Fibroblast of skin of scalp (primary cell): ENCODE results near the gene QRSL1.
A peak's percentile ranks its signal among the peaks of the same experiment; 100 is the strongest.
"Not testable (repeated sequence)": the region's sequence is repeated elsewhere in the genome, so short reads cannot be mapped to it uniquely, and the experiment has no call there.

Source experiments
- DNase-seq: peaks from one replicate; pipeline ENCODE4 v3.0.0-alpha.2; 2013

The QRSL1 gene

DNA sequence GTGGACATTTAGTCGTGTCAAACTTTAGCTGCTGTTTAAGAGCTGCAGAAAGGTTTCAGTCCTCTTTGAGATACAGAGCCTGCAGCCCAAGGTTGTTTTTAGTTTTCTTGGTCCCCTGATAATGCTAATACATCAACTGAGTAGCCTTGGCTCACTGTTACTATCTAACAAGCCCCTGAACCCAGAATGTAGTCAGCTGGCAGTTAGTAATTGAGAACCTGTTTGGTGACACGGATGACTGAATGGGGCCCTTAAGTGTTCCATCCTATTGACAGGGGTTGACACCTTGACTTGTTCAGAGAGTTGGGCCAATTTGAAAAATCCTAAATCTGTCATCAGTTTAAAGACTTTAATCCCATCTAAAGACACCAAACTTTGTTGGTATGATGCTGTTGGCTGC lies 2.9 kb upstream of the QRSL1 start:
- no peak for DNase-seq

DNA sequence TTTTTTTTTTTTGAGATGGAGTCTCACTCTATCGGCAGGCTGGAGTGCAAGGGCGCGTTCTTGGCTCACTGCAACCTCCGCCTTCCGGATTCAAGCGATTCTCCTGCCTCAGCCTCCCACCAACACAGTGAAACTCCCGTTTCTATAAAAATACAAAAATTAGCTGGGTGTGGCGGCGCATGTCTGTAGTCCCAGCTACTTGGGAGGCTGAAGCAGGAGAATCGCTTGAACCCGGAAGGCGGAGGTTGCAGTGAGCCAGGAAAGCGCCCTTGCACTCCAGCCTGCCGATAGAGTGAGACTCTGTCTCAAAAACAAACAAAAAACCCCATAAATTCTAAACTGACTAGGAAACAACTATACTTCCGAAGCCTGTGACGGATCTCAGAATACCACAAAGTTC lies 1.6 kb upstream of the QRSL1 start:
- not testable (repeated sequence) for DNase-seq

DNA sequence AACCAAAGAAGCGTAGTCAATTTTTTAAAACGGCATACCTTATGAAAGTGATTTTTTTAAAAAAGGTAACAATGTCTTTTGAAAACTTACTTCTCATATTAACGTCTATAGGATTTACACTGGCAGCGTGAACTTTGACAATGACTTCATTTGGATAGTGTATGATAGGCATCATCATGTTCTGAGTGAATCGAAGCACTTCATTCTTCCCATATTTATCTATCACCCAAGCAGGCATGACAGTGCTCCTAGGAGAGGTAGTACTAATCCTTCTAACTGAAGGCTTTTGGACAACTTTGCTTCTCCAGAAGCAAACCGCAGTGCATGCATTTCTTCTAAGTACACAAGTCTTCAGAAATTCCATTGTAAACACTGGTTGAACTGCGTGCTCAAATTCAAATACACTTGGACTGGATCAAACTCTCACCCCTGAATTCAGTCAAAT lies 698 bp upstream of the QRSL1 start:
- no peak for DNase-seq

DNA sequence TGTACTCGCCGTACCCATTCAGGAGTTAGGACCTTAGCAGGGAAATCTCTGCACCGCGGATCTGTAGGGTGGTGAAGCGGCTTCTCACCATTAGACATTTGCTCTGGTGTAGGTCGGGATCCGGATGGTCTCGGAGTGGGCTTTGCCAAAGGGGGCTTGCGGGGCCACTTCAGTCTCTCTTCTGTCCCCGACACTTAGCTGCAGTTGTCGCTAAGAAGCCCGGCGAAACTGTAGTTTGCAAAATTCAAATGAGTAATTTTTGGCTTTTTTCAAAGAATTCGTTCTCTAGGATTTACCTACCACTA lies 433 bp downstream of the QRSL1 start:
- DNase-seq, result no peak

DNA sequence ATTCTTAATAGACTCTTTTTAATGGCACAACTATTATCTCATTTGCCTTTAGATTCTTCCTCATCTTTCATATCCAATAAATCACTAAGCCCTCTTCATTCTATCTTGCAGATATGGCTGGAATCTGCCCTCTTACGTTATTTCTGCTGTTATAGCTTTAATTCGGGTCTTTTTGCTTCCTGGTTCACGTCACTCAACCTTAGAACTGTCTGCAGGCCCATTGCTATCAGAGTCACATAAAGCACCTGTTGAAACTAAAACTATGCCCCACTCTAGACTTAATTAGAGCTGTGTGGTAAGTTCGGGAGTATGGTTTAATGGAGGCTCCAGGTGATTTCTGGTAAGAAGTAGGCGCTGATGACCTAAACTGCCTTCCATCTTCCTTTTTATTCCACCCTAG lies 988 bp downstream of the QRSL1 start:
- DNase-seq, result no peak

DNA sequence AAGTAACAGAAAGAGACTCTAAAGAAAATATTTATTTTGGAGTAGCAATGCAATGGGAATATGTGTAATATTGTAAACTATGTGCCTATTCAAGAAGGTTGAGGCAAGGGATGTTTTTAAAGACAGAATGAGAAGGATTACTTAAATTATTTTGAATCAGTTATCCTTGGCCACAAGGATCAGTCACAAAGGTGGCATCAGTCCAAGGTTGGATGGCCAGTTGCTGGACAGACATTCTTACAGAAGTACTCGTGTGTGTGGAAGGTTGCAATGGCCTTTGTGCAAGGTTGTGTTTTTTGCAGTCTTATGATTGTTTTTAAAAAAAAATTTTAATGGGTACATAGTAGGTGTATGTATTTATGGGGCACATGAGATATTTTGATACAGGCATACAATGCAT lies 2.0 kb downstream of the QRSL1 start:
- DNase-seq, result peak; percentile 46

DNA sequence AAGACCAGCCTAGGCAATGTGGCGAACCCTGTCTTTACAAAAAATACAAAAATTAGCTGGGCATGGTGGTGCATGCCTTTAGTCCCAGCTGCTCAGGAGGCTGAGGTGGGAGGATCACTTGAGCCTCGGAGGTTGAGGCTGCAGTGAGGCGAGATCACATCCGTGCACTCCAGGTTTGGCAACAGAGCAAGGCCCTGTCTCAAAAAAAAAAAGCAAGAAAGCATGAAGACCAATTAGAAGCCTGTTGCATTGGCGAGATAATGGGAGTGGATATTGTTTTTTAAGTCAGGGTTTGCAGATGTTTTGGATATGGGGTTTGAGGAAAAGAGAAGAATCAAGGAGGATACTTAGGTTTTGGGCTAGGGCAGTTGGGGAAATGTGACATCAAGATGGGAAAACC lies 5.2 kb downstream of the QRSL1 start:
- no peak for DNase-seq

DNA sequence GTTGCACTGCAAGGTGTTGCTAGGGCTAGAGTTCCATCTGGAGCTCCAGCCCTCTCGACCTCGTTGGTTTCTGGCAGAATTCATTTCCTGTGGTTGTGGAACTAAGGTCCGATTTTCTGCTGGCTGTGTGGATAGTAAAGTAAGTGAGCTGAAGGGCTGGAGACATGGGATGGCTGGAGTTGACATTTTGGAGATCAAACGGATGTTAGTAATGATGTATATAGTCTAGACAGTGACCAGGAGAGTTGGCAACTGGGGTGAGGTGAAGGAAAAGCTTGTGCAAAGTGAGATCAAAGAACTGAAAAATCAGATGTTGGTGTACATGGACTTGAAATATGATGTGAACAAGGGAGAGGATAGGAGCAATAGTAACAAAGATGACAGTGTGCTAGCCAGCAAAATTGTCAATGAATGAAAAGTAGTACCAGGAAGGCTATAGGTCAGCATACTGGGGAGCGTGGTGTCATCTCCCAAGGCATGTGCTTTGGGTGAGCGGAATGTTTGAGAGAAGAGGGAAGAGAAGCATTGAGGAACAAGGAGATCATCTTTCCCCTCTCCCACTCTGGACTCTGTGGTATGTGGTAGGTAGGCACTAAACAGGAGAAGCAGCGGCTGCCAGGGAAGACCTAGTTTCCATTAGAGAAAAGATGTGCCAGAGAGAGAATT lies 7.8 kb downstream of the QRSL1 start:
- no peak for DNase-seq

DNA sequence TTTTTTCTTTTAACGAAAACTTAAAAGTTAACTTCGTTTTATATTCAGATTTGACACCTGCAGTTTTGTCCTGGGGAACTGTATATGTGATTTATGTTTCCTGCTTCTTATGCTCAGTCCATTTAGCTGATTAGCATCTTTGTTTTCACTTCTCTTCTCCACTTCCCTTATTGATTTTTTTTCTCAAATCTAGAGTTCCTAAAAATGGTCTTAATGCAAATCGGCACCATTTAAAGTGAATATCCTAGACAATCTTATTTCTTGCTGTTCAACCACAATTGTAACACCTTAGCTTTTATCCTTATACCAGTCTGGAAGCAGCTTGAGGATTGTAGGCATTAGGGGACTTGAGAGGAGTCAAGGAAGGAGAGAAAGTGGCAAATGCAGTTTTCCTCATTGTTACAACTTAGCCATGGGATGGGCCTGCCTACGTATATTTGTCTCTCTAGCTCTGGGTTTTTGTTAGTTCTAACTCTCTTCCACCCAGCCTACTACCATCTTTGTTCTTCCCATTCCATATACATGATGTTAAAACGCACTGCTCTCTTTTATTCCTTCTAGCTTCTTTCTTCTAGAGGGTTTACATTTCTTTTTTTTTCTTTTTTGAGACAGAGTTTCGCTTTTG lies 8.5 kb downstream of the QRSL1 start:
- DNase-seq, result no peak

DNA sequence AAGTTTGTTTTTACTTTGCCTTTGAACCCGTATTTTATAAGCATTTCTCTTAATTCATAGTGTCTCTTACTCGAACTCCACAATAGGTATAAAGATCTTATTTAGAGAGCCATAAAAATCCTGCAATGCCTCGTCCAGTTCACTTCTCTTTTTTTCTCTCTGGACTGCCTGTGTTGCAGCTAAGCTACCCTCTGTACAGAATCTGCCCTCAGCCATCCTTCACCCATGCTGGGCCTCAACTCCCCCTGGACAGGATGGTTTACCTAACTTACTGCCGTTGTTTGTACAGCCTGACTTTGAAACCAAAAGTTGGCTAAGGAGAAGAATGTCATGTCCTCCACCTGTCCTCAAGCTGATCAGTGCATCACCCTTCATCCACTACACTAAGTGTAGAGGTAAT lies 10.4 kb downstream of the QRSL1 start:
- no peak for DNase-seq

DNA sequence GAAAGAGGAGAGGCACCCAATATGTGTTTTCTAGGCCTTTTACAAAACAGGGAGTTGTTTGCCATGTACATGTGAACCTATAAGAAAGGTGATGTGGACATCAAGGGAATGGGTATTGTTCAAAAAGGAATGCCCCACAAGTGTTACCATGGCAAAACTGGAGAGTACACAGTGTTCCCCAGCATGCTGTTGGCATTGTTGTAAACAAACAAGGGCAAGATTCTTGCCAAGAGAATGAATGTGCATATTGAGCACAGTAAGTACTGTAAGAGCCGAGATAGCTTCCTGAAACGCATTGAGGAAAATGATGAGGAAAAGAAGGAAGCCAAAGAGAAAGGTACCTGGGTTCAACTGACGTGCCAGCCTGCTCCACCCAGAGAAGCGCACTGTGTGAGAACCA lies 13.1 kb downstream of the QRSL1 start:
- no peak for DNase-seq

DNA sequence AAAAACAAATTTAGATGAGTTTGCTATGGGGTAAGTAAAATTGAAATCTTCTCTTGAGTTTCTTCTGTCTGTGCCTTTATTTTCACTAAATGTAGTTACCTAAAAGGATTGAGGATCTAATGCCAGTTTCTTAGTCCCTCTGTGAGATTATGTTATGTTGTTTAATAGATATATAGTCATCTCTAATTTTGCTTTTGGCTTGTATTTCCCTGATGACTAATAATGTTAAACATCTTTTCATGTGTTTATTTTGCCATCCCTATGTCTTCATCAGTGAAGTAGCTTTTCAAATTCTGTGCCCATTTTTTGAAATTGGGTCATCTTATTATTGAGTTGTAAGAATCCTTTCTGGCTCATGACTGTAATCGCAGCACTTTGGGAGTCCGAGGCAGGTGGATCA lies 13.7 kb downstream of the QRSL1 start:
- DNase-seq, result peak; percentile 12

DNA sequence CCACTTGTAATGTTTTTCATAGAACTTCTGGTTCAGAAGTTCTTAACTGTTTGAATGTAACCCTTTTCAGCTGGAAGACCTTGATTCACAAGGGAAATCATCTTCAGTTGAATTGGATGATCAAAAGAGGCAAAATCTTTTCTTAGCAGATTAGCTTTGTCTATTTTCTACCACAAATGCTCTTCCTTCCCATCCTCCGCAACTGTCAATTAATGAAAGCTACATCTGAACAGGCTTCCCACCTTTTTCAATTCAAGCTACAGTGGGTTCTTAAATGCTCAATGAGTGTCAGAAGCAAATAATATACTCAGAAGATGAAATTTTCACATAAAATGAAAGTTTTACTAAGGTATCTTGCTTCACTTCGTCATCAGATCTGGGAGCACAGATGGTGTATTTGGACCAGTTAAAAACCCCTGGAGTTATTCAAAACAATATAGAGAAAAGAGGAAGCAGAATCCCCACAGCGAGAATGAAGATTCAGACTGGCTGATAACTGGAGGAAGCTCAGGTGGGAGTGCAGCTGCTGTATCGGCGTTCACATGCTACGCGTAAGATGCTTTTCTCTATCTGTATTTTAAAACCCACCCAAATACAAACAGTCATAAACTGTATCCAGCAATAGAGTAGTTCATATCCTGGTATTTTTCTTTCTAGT lies 19.4 kb downstream of the QRSL1 start:
- no peak for DNase-seq

DNA sequence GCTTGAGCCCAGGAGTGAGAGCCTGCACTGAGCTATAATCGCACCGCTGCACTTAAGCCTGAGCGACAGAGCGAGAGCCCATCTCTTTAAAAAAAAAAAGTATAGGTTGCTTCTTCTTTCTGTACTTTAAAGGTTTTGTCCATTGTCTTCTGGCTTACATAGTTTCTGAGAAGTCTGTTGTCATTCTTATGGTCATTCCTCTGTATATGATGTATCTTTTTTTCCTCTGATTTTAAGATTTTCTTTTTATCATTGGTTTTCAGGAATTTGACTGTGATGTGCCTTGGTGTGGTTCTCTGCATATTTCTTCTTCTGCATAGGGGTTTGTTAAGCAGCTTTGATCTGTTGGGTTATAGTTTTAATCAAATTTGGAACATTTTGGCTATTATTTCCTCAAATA lies 29.1 kb downstream of the QRSL1 start:
- DNase-seq, result no peak

DNA sequence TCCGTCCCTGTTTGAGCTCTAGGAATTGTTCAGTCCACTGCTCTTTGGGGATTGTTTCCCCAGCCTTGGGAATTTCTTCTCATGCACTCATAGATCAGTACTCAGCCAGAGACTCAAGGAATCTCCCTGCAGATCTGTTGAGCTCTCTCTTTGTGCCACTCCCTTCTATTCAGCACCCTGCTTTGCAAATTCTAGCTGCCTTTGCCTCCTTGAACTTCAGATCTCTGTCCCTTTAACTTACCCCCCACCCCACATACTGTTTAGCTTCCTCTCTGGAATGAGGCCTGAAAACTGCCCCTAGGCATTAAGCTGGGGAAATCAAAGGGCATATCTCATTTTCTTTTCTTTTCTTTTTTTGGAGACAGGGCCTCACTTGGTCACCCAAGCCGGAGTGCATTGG lies 30.5 kb downstream of the QRSL1 start:
- no peak for DNase-seq

DNA sequence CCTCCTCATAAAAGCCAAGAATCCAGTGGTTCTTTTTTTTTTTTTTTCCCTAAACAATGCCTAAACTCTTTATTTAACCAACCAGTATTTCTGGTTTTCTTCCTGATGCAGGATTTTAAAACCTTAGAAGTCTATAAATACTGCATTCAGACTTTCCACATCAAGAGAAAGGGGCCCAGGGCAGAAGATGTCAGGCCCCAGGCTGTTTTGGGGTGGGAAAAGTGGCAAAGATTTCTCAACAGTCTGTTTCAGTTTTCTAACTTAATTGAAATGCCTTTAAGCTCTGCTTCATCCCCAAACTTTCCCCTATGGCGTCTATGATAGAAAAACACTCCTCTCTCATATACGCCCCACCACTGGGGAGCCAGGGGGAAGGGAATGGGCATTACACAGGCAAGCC lies 33.1 kb downstream of the QRSL1 start:
- DNase-seq, result no peak

DNA sequence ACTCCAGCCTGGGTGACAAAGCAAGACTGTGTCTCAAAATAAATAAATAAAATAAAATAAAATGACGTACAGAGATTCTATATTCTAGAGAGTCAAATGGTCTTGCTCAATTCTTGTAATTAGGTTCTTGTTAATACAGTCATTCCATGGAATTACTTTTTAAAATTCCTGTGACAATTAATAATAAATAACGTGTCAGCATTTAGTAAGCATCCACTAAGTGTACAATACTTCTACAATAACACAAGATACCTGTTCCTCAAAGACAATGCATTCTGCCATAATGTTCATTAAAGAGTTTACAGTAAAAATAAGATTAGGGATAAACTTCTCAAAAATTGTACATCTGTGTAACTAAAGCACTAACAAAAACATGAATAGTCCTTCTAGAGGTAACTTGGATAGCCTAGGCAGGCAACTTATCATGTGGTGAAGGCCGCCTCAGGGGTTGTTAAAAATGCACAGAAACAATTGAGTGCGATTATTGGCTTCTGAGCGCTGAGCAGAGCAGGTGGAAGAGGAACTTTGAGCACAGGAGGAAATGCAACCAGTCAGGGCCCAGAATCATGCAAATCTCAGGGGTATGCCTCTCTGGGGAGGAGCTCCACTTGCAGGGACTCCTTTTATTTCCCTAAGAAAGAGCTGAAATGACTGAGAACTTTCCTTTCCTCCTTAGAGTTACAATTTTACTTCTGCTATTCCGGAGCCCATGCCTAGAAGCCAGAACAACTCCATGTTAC lies 37.1 kb downstream of the QRSL1 start:
- DNase-seq, result no peak

DNA sequence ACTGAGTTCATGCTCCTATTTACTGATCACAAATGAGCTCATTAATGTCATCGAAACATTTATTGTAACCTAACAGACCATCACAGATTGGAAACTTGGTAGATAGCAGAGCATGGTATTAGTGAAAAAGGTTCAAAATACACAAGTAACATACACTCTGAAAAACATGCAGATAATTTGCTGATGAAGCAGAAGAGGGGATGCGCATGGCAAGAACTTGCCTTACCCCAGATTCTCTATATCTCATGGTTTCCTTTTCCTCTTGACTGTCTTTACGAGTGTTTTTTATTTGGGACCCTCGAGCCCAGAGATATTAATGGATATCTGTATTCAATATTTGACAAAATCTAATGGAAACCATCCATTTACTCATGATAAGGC lies 37.6 kb downstream of the QRSL1 start:
- DNase-seq, result no peak

DNA sequence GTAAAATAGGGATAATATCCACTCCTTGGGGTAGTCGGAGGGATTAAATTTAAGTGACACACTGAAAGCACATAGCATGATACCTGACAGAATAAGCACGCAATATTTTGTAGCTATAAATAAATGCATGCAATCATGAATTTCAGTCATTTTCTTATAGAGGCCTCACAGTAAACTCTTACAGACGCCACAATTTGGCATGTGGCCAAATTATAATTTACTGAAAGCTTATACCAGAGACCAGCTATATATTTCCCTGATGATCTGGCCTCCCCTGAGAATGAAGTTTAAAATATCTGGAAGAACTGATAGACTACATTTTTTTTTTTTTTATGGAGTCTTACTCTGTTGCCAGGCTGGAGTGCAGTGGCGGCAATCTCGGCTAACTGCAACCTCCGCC lies 40.9 kb downstream of the QRSL1 start:
- DNase-seq, result no peak

DNA sequence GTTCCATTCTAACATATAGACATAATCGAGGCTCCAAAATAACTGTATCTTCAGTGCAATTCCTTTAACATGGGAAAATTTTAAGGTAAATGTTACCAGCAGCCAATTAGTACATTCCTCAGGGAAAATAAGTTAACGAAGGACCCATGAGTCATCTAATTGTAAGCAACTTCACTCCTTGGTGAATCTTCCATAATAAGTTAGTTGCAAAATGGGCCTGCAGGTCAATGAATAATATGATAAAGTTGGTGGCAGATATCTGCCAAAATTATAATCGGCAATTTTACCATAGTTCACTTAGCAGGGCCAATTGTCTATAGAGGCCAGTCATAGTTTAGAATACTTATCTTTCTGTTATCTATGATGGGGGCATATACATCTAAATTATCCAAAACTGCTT lies 42.3 kb downstream of the QRSL1 start:
- DNase-seq, result no peak

DNA sequence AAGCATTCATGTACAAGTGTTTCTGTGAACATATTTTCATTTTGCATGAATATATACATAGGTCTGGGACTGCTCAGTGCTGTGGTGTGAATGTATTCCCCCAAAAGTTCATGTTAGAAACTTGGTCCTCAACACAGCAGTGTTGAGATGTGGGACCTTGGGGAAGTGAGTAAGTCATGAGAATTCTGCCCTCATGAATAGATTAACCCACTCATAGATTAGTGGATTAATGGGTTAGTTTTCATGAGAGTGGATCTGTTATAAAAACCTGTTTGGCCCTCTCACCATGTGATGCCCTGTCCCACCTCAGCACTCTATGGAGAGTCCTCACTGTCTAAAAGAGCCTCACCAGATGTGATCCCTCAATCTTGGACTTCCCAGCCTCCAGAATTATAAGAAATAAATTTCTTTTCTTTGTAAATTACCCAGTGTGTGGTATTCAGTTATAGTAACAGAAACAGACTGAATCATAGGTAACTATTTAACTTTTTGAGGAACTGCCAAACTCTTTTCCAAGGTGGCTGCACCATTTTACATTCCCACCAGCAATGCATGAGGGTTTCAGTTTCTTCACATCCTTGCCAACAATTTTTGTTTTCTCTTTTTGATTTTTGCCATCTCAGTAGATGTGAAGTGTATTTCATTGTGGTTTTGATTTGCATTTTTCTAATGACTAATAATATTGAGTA lies 45.3 kb downstream of the QRSL1 start:
- no peak for DNase-seq

DNA sequence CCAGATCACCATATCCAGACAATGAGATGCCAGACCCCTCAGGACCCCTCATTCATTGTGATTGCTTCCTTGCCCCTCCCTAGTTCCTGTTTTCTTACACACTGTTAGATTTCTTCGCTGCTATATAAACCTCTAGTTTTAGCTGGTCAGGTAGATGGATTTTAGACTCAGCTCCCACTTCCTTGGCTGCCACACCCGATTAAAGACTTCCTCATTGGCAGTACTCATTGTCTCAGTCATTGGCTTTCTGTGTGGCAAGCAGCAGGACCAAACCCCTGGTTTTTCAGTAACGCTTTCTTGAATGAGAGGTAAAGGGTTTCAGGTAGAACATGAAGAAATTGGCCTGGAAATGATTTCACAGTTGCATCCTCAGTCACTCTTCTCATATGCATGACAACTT lies 47.9 kb downstream of the QRSL1 start:
- DNase-seq, result no peak

DNA sequence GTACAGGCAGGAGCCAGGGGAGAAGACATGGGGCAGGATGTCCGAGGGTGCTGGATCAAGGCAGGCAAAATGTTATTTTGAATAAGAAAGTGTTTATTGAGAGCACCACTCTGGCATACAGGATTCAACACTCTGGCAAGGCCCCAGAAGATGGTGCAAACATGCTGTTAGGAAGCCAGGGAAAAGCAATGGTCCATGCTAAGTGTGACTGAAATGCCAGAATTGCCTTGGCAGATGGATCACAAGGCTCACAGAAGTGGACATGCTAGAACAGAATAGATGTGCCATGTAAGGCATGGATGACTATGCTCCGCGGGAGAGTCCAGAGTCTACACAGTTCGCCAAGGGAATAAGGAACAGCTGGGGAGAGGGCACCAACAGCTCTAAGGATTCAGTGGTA lies 54.6 kb downstream of the QRSL1 start:
- no peak for DNase-seq
